Liver (tissue), 9 donors: Measurements from ENCODE around the gene APOA5. TPM values are rescaled to one million over a fixed set of nuclear protein-coding genes. Genes with fewer than 3 reads are reported as not detected.

ENCODE experiments used
- DNase-seq: peaks from one replicate; pipeline ENCODE4 v3.0.0-alpha.2; 2017; ENCODE audit warnings: low spot score
- H3K27ac ChIP-seq, 2 donors: one replicate each; pipeline ENCODE4 v1.7.0; 2013; ENCODE audit warnings: inconsistent platforms in 2 of 2, low read length in 2 of 2, control low read depth in 1 of 2, low read depth in 1 of 2, mild to moderate bottlenecking in 1 of 2
- H3K27me3 ChIP-seq, 4 donors: one replicate each; pipeline versions ENCODE4 v1.6.1 to v1.7.0; 2013; ENCODE audit warnings: low read length in 3 of 4, inconsistent platforms in 1 of 4, mild to moderate bottlenecking in 1 of 4, moderate library complexity in 1 of 4; ENCODE audit not compliant: control insufficient read depth in 4 of 4, insufficient read depth in 4 of 4
- H3K36me3 ChIP-seq, 4 donors: one replicate each; pipeline versions ENCODE4 v1.6.1 to v1.7.0; 2013; ENCODE audit warnings: low read length in 3 of 4, mild to moderate bottlenecking in 3 of 4, low read depth in 1 of 4, moderate library complexity in 1 of 4; ENCODE audit not compliant: control insufficient read depth in 4 of 4, insufficient read depth in 3 of 4
- H3K4me1 ChIP-seq, 4 donors: one replicate each; pipeline versions ENCODE4 v1.6.1 to v1.7.0; 2013; ENCODE audit warnings: low read length in 3 of 4, mild to moderate bottlenecking in 3 of 4, moderate library complexity in 1 of 4; ENCODE audit not compliant: control insufficient read depth in 4 of 4, insufficient read depth in 4 of 4
- H3K4me3 ChIP-seq, 3 donors: one replicate each; pipeline versions ENCODE4 v1.6.1 to v1.7.0; 2013; ENCODE audit warnings: low read length in 3 of 3, control low read depth in 1 of 3, low read depth in 1 of 3, mild to moderate bottlenecking in 1 of 3
- H3K9ac ChIP-seq, 2 donors: one replicate each; pipeline ENCODE4 v1.7.0; 2013; ENCODE audit warnings: low read length in 2 of 2, mild to moderate bottlenecking in 2 of 2, moderate library complexity in 2 of 2, control low read depth in 1 of 2, low read depth in 1 of 2
- H3K9me3 ChIP-seq, 4 donors: one replicate each; pipeline versions ENCODE4 v1.6.1 to v1.7.0; 2013; ENCODE audit warnings: low read length in 3 of 4; ENCODE audit not compliant: control insufficient read depth in 4 of 4
- EGR1 ChIP-seq, 2 donors: IDR thresholded peaks; 2 replicates each; pipeline ENCODE4 v1.6.1; 2016 to 2018; ENCODE audit warnings: antibody characterized with exemption in 2 of 2, low read depth in 2 of 2
- FOXA1 ChIP-seq: IDR thresholded peaks from 2 replicates; pipeline ENCODE4 v1.6.1; 2016; ENCODE audit warnings: antibody characterized with exemption
- FOXA2 ChIP-seq: IDR thresholded peaks from 2 replicates; pipeline ENCODE4 v1.6.1; 2016; ENCODE audit warnings: antibody characterized with exemption
- GABPA ChIP-seq, 2 donors: IDR thresholded peaks in 1 of 2; conservative IDR thresholded peaks in 1 of 2; 2 replicates each; pipeline ENCODE4 v1.6.1; 2016; ENCODE audit warnings: antibody characterized with exemption in 2 of 2, mild to moderate bottlenecking in 1 of 2, moderate library complexity in 1 of 2
- HNF4A ChIP-seq, 2 donors: conservative IDR thresholded peaks; 2 replicates each; pipeline ENCODE4 v1.6.1; 2016; ENCODE audit warnings: antibody characterized with exemption in 2 of 2, mild to moderate bottlenecking in 2 of 2
- HNF4G ChIP-seq: IDR thresholded peaks from 2 replicates; pipeline ENCODE4 v1.6.1; 2016; ENCODE audit warnings: antibody characterized with exemption
- JUND ChIP-seq, 2 donors: IDR thresholded peaks; 2 replicates each; pipeline ENCODE4 v1.6.1; 2016; ENCODE audit warnings: antibody characterized with exemption in 2 of 2
- NR2F2 ChIP-seq: IDR thresholded peaks from 2 replicates; pipeline ENCODE4 v1.6.1; 2016; ENCODE audit warnings: antibody characterized with exemption
- RAD21 ChIP-seq, 2 donors: IDR thresholded peaks; 2 replicates each; pipeline ENCODE4 v1.6.1; 2016; ENCODE audit warnings: antibody characterized with exemption in 2 of 2, mild to moderate bottlenecking in 2 of 2
- REST ChIP-seq: IDR thresholded peaks from 2 replicates; pipeline ENCODE4 v1.6.1; 2016; ENCODE audit warnings: antibody characterized with exemption, mild to moderate bottlenecking
- RXRA ChIP-seq, 2 donors: IDR thresholded peaks; 2 replicates each; pipeline ENCODE4 v1.6.1; 2017 to 2018; ENCODE audit warnings: antibody characterized with exemption in 2 of 2, mild to moderate bottlenecking in 1 of 2
- SP1 ChIP-seq: IDR thresholded peaks from 2 replicates; pipeline ENCODE4 v1.6.1; 2018; ENCODE audit warnings: antibody characterized with exemption, mild to moderate bottlenecking
- TAF1 ChIP-seq: conservative IDR thresholded peaks from 2 replicates; pipeline ENCODE4 v1.6.1; 2016; ENCODE audit warnings: antibody characterized with exemption, mild to moderate bottlenecking
- YY1 ChIP-seq: IDR thresholded peaks from 2 replicates; pipeline ENCODE4 v1.6.1; 2016; ENCODE audit warnings: antibody characterized with exemption, mild to moderate bottlenecking
- WGBS: extraction: QIAGEN DNeasy Blood & Tissue Kit; methylation state at CpG from one replicate; pipeline ENCODE4 v1.1.7; 2013; 5-methylcytosine and 5-hydroxymethylcytosine counted together
- polyA plus RNA-seq, 2 donors: library from polyadenylated mRNA; stranded (reverse) in 1 of 2; unstranded in 1 of 2; fragments of 200-250 nt in 1 of 2; fragments of >200 nt in 1 of 2; fragmentation: Nextera tagmentation in 1 of 2; extraction: Ambion mirVana in 1 of 2; gene quantifications; one replicate each; pipeline versions ENCODE4 v1.2.1 to v1.2.3, GENCODE V29; 2013 to 2015
- total RNA-seq, 2 donors: library from RNA; depleted of rRNA; stranded (reverse); fragments of >200 nt; gene quantifications; one replicate each; pipeline ENCODE4 v1.2.3, GENCODE V29; 2014
- TF ChIP-seq, protein P1 (sequence below): IDR thresholded peaks from 2 replicates; pipeline ENCODE4 v1.6.1; 2016; ENCODE audit warnings: antibody characterized with exemption
- TF ChIP-seq, protein P2 (sequence below): fragments of 150-350 bp; IDR thresholded peaks from 2 replicates; pipeline ENCODE4 v1.5.1; 2017; ENCODE audit warnings: improper control_type of control experiment, low read depth, low read length; ENCODE audit not compliant: missing input control
- TF ChIP-seq, protein P3 (sequence below): IDR thresholded peaks from 2 replicates; pipeline ENCODE4 v1.6.1; 2016; ENCODE audit warnings: antibody characterized with exemption
- TF ChIP-seq, protein P4 (sequence below): IDR thresholded peaks from 2 replicates; pipeline ENCODE4 v1.6.1; 2016; ENCODE audit warnings: antibody characterized with exemption
- donor health status: healthy.
- donor health status: healthy.
- donor health status: healthy.
- donor health status: healthy.
- donor health status: healthy.

The APOA5 gene
- total and polyA plus RNA-seq, 4 donors = 7.3 to 1,045 (median 739) TPM

DNA sequence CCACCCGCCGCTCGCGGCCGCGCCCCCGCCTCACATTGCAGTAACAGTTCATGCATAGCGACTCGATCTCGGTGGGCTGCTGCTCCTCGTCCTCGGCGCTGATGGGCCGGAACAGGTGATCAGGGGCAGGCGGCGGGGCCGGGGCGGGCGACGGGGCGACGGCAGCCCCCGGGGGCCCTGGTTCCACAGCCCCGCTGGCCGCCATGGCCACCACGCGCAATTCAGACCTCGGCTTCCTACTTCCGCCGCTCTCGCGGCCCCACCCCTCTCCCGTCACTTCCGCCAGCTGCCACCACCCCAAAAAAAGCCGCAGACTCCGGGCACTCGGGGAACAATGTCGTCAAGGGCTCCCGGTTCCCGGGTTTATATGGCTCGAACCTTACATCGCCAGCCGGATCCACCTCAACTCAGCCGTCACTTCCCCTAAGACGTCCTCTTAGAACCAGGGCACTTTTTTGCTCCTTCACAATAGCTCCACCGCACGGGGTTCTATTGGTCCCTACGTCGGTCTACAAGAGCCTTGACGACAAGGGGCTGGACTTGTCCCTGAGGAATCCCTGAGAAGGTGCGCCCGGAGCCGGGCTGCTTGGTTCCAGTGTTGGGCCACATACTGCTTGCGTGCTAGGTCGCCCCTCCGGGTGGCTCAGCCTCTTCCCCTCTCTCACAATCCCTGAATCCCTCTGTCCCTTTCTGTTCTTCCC, 3.7 kb downstream of the APOA5 start, which contains the start of gene ZPR1:
Gene ZPR1 (minus strand): TSS at position 238 of the 701 bp plus-strand sequence. CDS start 33 bp downstream, at position 205.
- H3K27ac ChIP-seq = peak within 1 kb of the TSS; percentile 65 to 79
- WGBS = under 1% methylated on average over 56 of the region's 56 CpGs
- peak in 1 of 2 donors; percentile 40 for TF ChIP-seq RXRA (IDR thresholded peaks at IDR 0.05)
- TF ChIP-seq JUND (IDR thresholded peaks at IDR 0.05) = peak; percentile 12 to 35
- TF ChIP-seq TAF1 = no peak
- TF ChIP-seq GABPA (IDR thresholded peaks at IDR 0.05 in 1 of 2, conservative IDR thresholded peaks at IDR 0.05 in 1 of 2) = peak; percentile 80 to 91
- TF ChIP-seq NR2F2 = no peak
- TF ChIP-seq REST = peak; percentile 58
- TF ChIP-seq FOXA1 = no peak
- TF ChIP-seq, protein P1, sequence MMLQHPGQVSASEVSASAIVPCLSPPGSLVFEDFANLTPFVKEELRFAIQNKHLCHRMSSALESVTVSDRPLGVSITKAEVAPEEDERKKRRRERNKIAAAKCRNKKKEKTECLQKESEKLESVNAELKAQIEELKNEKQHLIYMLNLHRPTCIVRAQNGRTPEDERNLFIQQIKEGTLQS = no peak
- peak; percentile 86 for TF ChIP-seq YY1
- peak in 1 of 2 donors; percentile 13 for TF ChIP-seq HNF4A (conservative IDR thresholded peaks at IDR 0.05)
- TF ChIP-seq RAD21 (IDR thresholded peaks at IDR 0.05) = peak in 1 of 2 donors; percentile 24
- TF ChIP-seq SP1 = peak; percentile 42
- TF ChIP-seq, protein P2, sequence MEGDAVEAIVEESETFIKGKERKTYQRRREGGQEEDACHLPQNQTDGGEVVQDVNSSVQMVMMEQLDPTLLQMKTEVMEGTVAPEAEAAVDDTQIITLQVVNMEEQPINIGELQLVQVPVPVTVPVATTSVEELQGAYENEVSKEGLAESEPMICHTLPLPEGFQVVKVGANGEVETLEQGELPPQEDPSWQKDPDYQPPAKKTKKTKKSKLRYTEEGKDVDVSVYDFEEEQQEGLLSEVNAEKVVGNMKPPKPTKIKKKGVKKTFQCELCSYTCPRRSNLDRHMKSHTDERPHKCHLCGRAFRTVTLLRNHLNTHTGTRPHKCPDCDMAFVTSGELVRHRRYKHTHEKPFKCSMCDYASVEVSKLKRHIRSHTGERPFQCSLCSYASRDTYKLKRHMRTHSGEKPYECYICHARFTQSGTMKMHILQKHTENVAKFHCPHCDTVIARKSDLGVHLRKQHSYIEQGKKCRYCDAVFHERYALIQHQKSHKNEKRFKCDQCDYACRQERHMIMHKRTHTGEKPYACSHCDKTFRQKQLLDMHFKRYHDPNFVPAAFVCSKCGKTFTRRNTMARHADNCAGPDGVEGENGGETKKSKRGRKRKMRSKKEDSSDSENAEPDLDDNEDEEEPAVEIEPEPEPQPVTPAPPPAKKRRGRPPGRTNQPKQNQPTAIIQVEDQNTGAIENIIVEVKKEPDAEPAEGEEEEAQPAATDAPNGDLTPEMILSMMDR = no peak
- no peak for TF ChIP-seq EGR1 (IDR thresholded peaks at IDR 0.05; ENCODE audit: low read depth in 2 of 2)
- TF ChIP-seq HNF4G = no peak
- TF ChIP-seq, protein P3, sequence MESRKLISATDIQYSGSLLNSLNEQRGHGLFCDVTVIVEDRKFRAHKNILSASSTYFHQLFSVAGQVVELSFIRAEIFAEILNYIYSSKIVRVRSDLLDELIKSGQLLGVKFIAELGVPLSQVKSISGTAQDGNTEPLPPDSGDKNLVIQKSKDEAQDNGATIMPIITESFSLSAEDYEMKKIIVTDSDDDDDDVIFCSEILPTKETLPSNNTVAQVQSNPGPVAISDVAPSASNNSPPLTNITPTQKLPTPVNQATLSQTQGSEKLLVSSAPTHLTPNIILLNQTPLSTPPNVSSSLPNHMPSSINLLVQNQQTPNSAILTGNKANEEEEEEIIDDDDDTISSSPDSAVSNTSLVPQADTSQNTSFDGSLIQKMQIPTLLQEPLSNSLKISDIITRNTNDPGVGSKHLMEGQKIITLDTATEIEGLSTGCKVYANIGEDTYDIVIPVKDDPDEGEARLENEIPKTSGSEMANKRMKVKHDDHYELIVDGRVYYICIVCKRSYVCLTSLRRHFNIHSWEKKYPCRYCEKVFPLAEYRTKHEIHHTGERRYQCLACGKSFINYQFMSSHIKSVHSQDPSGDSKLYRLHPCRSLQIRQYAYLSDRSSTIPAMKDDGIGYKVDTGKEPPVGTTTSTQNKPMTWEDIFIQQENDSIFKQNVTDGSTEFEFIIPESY = no peak
- no peak for TF ChIP-seq FOXA2
- TF ChIP-seq, protein P4, sequence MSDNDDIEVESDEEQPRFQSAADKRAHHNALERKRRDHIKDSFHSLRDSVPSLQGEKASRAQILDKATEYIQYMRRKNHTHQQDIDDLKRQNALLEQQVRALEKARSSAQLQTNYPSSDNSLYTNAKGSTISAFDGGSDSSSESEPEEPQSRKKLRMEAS = no peak

More for the DNA sequence above, 3.7 kb downstream of the APOA5 start, which contains the start of gene ZPR1:
- peak within 1 kb of the TSS; percentile 42 to 78 (median 68) for H3K4me3 ChIP-seq
- H3K4me1 ChIP-seq = peaks cover 0 to 58% (median 49%) of the 10 kb centered on the region in 4 donors
- DNase-seq = peak; percentile 87
- H3K9ac ChIP-seq = peak within 1 kb of the TSS; percentile 22 to 84
- no peaks in the 10 kb centered on the region for H3K27me3 ChIP-seq
- no peaks in the 10 kb centered on the region for H3K9me3 ChIP-seq
- peaks cover 9 to 32% (median 27%) of the 10 kb centered on the region in 4 donors for H3K36me3 ChIP-seq
